ENCODE data around the gene TIMP1.

DNA sequence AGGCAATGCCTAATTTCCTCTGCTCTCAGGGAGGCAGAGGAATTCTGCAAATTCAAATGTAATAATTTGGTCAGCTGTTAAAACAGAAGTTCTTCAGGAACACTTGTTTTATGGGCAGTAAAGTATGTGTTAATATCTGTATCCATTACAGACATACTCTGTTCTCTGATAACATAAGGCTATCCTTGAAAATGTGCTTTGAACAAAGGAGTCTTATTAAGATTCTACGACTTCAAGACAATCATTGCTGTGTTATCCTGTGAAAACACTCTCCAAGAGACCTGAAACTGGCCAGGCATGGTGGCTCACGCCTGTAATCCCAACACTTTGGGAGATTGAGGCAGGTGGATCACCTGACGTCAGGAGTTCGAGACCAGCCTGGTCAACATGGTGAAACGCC, 49.4 kb downstream of the TIMP1 start:
- TF ChIP-seq, protein P1, sequence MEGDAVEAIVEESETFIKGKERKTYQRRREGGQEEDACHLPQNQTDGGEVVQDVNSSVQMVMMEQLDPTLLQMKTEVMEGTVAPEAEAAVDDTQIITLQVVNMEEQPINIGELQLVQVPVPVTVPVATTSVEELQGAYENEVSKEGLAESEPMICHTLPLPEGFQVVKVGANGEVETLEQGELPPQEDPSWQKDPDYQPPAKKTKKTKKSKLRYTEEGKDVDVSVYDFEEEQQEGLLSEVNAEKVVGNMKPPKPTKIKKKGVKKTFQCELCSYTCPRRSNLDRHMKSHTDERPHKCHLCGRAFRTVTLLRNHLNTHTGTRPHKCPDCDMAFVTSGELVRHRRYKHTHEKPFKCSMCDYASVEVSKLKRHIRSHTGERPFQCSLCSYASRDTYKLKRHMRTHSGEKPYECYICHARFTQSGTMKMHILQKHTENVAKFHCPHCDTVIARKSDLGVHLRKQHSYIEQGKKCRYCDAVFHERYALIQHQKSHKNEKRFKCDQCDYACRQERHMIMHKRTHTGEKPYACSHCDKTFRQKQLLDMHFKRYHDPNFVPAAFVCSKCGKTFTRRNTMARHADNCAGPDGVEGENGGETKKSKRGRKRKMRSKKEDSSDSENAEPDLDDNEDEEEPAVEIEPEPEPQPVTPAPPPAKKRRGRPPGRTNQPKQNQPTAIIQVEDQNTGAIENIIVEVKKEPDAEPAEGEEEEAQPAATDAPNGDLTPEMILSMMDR (IDR thresholded peaks at IDR 0.05): no peak
- TF ChIP-seq POLR2A (IDR thresholded peaks at IDR 0.05): no peak

Measured in esophagus squamous epithelium (tissue), 4 donors.